Measurements from ENCODE around the gene SP1. TPM values are rescaled to one million over a fixed set of nuclear protein-coding genes. Genes with fewer than 3 reads are reported as not detected.
A peak's percentile ranks its signal among the peaks of the same experiment; 100 is the strongest.

SP1 gene
- total and polyA plus RNA-seq, 2 experiments from 2014 or later: 11.4 to 53.0 TPM

DNA sequence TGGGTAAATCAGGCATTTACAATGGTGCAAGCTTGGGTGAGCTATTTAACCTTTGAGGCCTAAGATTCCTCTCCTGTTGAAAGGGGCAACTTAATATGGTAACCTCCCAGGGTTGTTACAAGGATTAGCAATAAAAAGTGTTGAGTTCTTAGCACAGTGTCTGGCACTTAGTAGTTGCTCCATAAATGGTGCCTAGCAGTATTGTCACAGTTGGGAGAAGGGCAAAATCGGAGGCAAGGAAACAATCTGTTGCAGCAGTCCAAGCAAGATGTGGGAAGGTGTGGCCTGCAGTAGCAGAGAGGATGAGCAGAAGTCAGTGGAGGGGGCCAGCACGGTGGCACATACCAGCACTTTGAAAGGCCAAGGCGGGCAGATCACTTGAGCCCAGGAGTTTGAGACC lies 36.5 kb upstream of the SP1 start:
- peaks cover 7% of the 10 kb centered on the region for H3K4me1 ChIP-seq (ENCODE audit: low read depth)
- no peaks in the 10 kb centered on the region for H3K36me3 ChIP-seq
- H3K27ac ChIP-seq: no peak overlapping the region
- TF ChIP-seq, protein P1, sequence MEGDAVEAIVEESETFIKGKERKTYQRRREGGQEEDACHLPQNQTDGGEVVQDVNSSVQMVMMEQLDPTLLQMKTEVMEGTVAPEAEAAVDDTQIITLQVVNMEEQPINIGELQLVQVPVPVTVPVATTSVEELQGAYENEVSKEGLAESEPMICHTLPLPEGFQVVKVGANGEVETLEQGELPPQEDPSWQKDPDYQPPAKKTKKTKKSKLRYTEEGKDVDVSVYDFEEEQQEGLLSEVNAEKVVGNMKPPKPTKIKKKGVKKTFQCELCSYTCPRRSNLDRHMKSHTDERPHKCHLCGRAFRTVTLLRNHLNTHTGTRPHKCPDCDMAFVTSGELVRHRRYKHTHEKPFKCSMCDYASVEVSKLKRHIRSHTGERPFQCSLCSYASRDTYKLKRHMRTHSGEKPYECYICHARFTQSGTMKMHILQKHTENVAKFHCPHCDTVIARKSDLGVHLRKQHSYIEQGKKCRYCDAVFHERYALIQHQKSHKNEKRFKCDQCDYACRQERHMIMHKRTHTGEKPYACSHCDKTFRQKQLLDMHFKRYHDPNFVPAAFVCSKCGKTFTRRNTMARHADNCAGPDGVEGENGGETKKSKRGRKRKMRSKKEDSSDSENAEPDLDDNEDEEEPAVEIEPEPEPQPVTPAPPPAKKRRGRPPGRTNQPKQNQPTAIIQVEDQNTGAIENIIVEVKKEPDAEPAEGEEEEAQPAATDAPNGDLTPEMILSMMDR (IDR thresholded peaks at IDR 0.05; ENCODE audit: low read depth, low read length): no peak
- H3K9me3 ChIP-seq (ENCODE audit: low read depth): no peaks in the 10 kb centered on the region
- H3K27me3 ChIP-seq: no peaks in the 10 kb centered on the region
- DNase-seq (ENCODE audit: low read depth in 1 of 2, low spot score in 1 of 2): no peak
- H3K4me3 ChIP-seq: no peak overlapping the region

DNA sequence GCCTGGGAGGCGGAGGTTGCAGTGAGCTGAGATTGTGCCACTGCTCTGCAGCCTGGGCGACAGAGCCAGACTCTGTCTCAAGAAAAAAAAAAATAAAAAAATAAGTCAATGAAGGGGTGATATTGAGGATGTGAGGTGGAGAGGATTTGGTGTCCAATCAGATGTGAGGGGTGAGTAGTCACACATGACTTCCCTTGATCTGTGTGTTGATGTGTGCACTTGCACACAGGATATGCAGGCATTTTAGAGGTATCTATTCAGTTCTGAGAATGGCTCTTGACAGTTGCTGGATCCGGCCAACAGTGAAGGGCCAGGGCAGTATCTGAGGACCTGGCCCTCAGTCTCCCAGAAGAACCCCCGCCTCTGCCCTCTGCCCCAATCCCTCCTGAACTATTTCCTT lies 36.0 kb upstream of the SP1 start:
- Histone ChIP-seq H3K4me1 (ENCODE audit: low read depth) (peaks cover 2% of the 10 kb centered on the region), H3K9me3 (ENCODE audit: low read depth) (no peaks in the 10 kb centered on the region), H3K36me3 (no peaks in the 10 kb centered on the region), H3K27me3 (no peaks in the 10 kb centered on the region), H3K27ac (no peak overlapping the region), H3K4me3 (no peak overlapping the region)
- TF ChIP-seq, protein P1 (IDR thresholded peaks at IDR 0.05; ENCODE audit: low read depth, low read length): no peak
- no peak for DNase-seq (ENCODE audit: low read depth in 1 of 2, low spot score in 1 of 2)

DNA sequence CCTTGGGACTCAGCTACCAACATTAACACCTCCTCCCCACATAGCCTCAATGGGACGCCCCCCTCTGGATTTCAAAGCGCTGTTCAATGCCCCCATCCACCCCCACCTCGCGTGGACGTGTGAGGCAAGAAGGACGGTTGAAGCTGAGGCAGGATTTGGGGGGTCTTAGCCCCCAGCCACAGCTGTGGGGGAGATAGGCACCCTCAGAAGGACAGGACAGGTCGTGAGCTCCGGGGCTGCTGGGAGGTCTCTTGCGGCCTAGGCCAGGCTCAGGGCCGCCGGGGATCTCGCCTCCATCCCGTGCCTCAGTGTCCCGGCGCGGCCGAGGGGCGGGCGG lies 35.5 kb upstream of the SP1 start:
- no peak overlapping the region for H3K27ac ChIP-seq
- H3K4me3 ChIP-seq: peak overlapping the region; percentile 90
- H3K9me3 ChIP-seq (ENCODE audit: low read depth): no peaks in the 10 kb centered on the region
- H3K27me3 ChIP-seq: no peaks in the 10 kb centered on the region
- no peaks in the 10 kb centered on the region for H3K4me1 ChIP-seq (ENCODE audit: low read depth)
- no peak for DNase-seq (ENCODE audit: low read depth in 1 of 2, low spot score in 1 of 2)
- TF ChIP-seq, protein P1 (IDR thresholded peaks at IDR 0.05; ENCODE audit: low read depth, low read length): no peak
- no peaks in the 10 kb centered on the region for H3K36me3 ChIP-seq

DNA sequence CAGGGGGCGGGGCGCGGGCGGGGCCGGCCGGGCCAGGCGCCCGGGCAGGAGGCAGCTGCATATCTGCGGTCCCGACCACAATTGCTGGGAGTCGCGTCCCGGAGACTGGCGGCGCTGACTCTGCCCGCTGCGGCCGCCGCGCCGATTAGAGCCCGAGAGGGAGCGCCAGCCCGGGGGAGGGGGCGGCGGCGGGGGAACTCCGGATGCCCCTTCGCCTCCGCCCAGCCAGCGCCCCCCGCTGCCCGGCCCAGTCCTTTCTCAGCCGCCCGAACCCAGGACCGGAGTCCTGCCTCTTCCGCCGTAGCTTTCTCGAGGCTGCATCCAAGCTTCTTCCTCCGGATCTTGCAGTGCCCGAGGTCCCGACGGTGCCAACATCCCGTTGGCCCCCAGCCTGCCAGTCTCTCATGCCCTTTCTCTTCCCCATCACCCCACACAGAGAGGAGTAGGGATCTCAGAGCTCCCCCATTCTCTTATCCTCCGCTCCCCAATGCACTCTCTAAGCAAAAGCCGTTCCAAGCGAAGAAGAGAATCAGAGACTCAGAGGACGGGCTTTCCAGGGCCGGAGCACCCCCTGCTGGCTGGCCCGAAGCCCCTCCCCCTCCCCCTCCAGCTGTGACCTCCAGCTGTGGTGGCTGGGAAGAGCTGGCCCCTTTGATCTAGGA lies 35.0 kb upstream of the SP1 start:
- Histone ChIP-seq H3K9me3 (ENCODE audit: low read depth) (no peaks in the 10 kb centered on the region), H3K4me3 (peak overlapping the region; percentile 90), H3K27ac (peak overlapping the region; percentile 19), H3K27me3 (no peaks in the 10 kb centered on the region), H3K4me1 (ENCODE audit: low read depth) (no peaks in the 10 kb centered on the region), H3K36me3 (no peaks in the 10 kb centered on the region)
- peak; percentile 84 to 88 for DNase-seq (ENCODE audit: low read depth in 1 of 2, low spot score in 1 of 2)
- TF ChIP-seq, protein P1 (IDR thresholded peaks at IDR 0.05; ENCODE audit: low read depth, low read length): peak; percentile 78

DNA sequence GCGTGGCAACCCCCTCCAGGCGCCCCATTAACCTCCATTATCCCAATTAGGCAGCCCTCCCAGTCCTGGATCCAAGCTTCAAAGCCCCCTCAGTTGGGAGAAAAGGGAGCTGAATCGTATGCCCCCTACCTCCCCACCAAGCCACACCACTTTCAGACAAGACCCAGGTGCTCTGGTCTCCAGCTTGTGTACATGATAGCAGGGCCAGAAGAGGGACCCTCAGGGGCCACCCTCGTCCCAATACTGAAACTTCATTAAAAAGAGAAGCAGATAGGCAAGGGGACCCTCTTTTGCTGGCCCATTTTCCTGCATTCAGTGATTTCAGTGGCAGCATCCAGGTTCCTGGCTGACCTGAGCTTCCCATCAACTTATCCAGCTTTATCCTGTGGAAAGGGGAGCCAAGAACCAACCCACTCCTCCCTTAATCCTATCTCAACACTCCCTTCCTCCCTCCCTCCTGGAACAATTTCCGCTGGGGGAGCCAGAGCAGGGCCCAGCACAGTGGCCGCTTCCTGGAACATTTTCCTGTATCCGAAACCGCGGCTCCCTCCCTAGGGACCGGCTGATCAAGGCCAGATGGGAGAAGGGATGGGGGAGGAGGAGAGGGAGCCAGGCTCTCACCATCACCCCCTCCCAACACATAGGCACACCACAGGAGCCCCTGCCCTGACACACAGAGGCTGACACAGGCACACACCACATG lies 34.3 kb upstream of the SP1 start:
- DNase-seq (ENCODE audit: low read depth in 1 of 2, low spot score in 1 of 2): peak in 1 of 2 donors; percentile 88

More for the DNA sequence above, 34.3 kb upstream of the SP1 start:
- Histone ChIP-seq H3K27me3 (no peaks in the 10 kb centered on the region), H3K4me1 (ENCODE audit: low read depth) (no peaks in the 10 kb centered on the region), H3K4me3 (no peak overlapping the region), H3K36me3 (no peaks in the 10 kb centered on the region), H3K27ac (no peak overlapping the region), H3K9me3 (ENCODE audit: low read depth) (no peaks in the 10 kb centered on the region)
- TF ChIP-seq, protein P1 (IDR thresholded peaks at IDR 0.05; ENCODE audit: low read depth, low read length): no peak

All from cardiac muscle cell (in vitro differentiated cells and primary cell).